Mammary epithelial cell (primary cell): ENCODE data around the gene PRMT7.

Experiments
- EZH2 ChIP-seq: IDR thresholded peaks from 2 replicates; pipeline ENCODE4 v1.6.1; 2012; ENCODE audit warnings: low read length, inconsistent platforms, borderline replicate concordance
- TF ChIP-seq, protein P1 (sequence below), 2 donors: IDR thresholded peaks in 1 of 2; conservative IDR thresholded peaks in 1 of 2; 2 replicates each; pipeline ENCODE4 v1.5.1; 2011 to 2012; ENCODE audit warnings: inconsistent platforms in 2 of 2, low read length in 2 of 2, mild to moderate bottlenecking in 2 of 2, control low read depth in 1 of 2, low read depth in 1 of 2; ENCODE audit not compliant: insufficient read depth in 1 of 2; ENCODE audit errors: extremely low read depth in 1 of 2

GRCh38 chr16:68372806-68373205 lies 62.0 kb downstream of the PRMT7 start:
- TF ChIP-seq, protein P1, sequence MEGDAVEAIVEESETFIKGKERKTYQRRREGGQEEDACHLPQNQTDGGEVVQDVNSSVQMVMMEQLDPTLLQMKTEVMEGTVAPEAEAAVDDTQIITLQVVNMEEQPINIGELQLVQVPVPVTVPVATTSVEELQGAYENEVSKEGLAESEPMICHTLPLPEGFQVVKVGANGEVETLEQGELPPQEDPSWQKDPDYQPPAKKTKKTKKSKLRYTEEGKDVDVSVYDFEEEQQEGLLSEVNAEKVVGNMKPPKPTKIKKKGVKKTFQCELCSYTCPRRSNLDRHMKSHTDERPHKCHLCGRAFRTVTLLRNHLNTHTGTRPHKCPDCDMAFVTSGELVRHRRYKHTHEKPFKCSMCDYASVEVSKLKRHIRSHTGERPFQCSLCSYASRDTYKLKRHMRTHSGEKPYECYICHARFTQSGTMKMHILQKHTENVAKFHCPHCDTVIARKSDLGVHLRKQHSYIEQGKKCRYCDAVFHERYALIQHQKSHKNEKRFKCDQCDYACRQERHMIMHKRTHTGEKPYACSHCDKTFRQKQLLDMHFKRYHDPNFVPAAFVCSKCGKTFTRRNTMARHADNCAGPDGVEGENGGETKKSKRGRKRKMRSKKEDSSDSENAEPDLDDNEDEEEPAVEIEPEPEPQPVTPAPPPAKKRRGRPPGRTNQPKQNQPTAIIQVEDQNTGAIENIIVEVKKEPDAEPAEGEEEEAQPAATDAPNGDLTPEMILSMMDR (conservative IDR thresholded peaks at IDR 0.05 in 1 of 2, IDR thresholded peaks at IDR 0.05 in 1 of 2; ENCODE audit: extremely low read depth in 1 of 2, insufficient read depth in 1 of 2, low read depth in 1 of 2, low read length in 2 of 2), result no peak
- no peak for TF ChIP-seq EZH2
